Measurements from ENCODE around the gene C19orf44.
"Not testable (repeated sequence)": the region's sequence is repeated elsewhere in the genome, so short reads cannot be mapped to it uniquely, and the experiment has no call there.

C19orf44 gene

GRCh38 chr19:16541526-16542044 lies 45.4 kb downstream of the C19orf44 start:
- DNase-seq: no peak

- peak; percentile 64 for DNase-seq
These were observed 46.1 kb downstream of the C19orf44 start, which contains the start of gene CHERP for GRCh38 chr19:16542045-16542909. Gene CHERP, minus strand, starts transcription at chr19:16542437. Its CDS starts 59 bp downstream, at chr19:16542378.

DNA sequence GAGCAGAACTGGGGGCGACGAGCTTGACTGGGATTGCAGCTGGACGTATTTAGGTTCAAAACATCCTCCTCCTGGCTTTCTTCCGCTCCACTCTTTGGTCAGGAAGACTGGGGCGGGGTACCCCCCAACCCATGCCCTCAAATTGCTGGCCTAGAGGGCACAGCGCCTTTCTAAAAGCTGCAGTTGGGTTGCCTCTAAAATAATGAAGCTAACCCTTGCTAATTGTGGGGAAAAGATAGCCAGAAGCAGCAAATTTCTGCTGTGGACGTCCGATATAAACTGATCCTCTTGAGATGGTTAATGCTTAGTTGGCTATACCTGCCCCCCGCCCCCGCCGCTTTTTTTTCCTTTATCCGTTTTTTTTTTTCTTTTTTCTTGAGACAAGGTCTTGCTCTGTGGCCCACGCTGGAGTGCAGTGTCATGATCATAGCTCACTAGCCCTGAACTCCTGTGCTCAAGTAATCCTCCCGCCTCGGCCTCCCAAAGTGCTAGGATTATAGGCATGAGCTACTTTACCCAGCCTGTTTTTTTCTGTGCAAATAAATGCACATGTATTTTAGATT lies 46.8 kb downstream of the C19orf44 start:
- DNase-seq: no peak

- not testable (repeated sequence) for DNase-seq
These were observed 47.5 kb downstream of the C19orf44 start for GRCh38 chr19:16543734-16544133.

DNA sequence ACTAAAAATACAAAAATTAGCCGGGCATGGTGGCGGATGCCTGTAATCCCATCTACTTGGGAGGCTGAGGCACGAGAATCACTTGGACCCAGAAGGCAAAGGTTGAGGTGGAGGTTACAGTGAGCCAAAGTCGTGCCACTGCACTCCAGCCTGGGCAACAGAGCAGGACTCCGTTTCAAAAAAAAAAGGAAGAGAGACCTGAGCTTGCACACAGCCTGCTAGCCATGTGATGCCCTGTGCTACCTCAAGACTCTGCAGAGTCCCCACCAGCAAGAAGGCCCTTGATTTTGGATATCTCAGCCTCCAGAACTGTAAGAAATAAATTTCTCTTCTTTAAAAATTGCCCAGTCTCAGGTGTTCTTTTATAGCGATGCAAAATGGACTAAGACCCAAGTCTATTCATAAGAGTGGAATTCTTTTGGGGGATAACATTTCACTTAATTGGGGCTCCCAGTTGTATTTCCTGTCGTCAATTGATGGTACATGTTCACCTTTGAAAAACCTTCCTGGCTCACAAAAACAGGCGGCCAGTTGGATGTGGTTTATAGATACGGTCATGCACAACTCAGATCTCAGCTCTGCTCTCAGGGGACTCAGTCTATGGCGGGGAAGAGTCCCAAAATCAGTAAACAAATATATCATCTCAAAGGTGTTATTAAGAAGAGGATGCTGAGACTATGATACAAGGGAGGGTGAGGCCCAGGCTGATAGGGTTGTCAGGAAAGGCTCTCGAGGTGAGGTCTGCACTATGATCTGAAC lies 48.5 kb downstream of the C19orf44 start:
- DNase-seq: no peak

DNA sequence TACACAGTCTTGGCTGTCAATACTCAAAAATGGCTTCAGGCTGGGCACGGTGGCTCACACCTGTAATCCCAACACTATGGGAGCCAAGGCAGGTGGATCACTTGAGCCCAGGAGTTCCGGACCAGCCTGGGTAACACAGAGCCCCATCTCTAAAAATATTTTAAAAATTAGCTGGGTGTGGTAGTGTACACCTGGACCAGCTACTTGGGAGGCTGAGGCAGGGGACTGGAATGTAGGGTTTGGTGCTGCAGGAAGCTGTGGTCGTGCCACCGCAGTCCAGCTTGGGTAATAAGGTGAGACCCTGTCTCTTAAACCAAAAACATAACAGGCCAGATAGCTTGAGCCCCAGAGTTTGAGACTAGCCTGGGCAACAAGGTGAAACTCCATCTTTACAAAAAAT lies 52.8 kb downstream of the C19orf44 start:
- DNase-seq: no peak

- not testable (repeated sequence) for DNase-seq
These were observed 55.7 kb downstream of the C19orf44 start for GRCh38 chr19:16551902-16552301.

DNA sequence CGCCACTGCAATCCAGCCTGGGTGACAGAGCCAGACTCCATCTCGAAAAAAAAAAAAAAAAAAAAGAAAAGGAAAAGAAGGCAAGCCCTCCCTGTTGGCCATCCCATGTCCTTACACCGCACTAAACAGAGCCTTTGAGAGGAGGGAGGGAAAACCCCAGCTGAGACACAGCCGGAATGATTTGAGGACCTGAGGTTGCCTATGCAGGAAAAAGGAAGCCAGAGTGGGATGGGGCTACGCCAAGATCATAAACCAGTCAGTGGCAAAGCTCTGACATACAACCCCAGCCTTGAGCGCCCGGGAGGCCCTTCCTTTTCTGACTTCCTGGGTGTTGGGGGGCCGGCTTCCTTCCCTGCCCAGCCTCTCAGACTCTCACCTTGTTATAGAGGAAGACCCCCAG lies 58.6 kb downstream of the C19orf44 start:
- no peak for DNase-seq

- DNase-seq: no peak
These were observed 63.6 kb downstream of the C19orf44 start for GRCh38 chr19:16559780-16560276.

DNA sequence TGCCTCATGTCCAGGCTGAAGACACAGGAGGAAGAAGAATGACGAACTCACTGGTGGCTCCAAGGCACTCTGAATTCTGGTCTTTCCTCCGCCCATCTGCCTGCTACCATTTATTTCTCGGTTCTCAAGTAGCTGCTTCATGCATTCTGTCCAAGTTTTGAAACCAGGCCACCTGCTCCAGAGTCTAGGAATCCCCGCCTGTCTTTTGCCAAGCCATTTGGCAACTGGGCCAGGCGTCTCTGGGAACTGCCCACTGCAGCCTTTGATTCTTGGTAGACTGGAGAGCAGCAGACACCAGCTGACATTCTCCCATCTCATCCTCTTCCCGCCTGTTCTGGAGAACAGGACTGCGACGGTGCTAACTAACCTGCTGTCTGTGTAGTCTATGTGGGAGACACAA lies 65.2 kb downstream of the C19orf44 start:
- DNase-seq: no peak

- no peak for DNase-seq
These were observed 66.4 kb downstream of the C19orf44 start for GRCh38 chr19:16562608-16563025.

GRCh38 chr19:16564842-16565241 lies 68.6 kb downstream of the C19orf44 start:
- DNase-seq: no peak

DNA sequence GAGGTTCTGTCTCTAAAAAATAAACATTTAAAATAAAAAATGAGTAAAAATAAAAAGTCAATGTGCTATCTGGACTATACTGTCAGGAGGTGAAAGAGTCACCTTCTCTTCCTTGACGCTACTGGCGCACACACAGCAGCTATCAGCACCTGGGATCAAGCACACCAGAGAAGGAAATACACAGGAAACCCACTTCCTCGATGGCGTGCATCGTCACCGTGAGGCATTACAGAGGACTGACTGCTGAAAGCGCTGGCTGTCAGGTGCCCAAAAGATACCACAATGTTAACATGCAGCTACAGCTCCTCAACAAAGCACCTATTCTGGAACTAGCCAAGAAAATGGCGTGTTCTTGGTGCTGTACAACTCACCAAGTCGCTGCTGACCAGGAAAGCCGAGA lies 70.0 kb downstream of the C19orf44 start:
- DNase-seq: no peak

DNA sequence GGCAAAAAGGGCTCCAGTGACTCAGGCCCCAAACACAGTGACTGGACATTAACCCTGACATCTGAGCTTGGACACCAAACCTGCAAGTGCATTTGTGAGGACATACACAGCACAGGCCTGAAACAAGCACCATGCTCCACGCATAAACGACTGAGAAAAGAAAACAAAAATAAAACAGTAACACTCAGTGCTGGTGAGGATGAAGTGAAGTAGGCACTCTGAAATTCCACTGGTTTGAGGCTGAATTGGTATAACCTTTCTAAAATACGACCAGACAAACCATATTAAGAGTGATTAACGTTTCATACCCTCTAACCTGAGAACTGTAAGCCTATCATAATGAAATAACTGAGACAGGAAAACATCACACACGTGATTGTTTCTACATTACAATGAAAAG lies 70.5 kb downstream of the C19orf44 start:
- DNase-seq: no peak

DNA sequence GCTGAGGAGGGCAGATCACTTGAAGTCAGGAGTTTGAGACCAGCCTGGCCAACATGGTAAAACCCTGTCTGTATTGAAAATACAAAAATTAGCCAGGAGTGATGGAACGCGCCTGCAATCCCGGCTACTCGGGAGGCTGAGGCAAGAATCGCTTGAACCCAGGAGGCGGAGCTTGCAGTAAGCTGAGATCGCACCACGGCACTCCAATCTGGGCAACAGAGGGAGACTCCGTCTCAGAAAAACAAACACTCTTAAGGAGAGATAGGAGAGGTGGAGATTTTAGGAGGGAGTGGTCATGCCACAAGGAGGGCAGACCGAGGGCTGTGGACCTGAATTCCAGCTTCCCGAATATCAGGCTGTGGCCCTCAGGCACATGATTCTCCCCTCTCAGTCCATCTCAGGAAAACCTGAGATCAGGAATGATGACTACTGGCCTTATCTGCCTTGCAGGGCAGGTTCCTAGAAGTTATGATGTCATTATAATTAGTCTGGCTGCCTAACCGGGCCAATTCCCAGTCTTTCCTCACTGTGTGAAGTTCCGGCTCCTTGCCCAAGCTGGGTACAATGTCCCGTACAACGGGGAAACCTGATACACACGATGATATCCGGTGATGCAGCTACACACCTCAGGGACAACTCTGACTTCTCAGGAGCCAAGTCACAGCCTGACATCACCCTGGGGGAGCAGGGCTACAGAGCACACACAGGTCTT lies 73.6 kb downstream of the C19orf44 start:
- DNase-seq: no peak

All from NCI-H524 treated with DMSO at 0.1 percent for 48 hours (cell line).